IPS-18a (cell line): Measurements from ENCODE around the gene TENM4.

Source experiments
- H3K27ac ChIP-seq: one replicate; pipeline ENCODE4 v1.5.1; 2013; ENCODE audit warnings: low read length
- H3K27me3 ChIP-seq: one replicate; pipeline ENCODE4 v1.6.1; 2013; ENCODE audit warnings: mild to moderate bottlenecking, low read length; ENCODE audit not compliant: control insufficient read depth, insufficient read depth
- H3K36me3 ChIP-seq: one replicate; pipeline ENCODE4 v1.6.1; 2013; ENCODE audit warnings: low read depth, low read length; ENCODE audit not compliant: control insufficient read depth
- H3K4me1 ChIP-seq: one replicate; pipeline ENCODE4 v1.6.1; 2013; ENCODE audit warnings: low read depth, low read length; ENCODE audit not compliant: control insufficient read depth
- H3K4me3 ChIP-seq: one replicate; pipeline ENCODE4 v1.5.1; 2013; ENCODE audit warnings: low read length
- H3K9ac ChIP-seq: one replicate; pipeline ENCODE4 v1.6.1; 2013; ENCODE audit warnings: mild to moderate bottlenecking, low read length, moderate library complexity
- H3K9me3 ChIP-seq: one replicate; pipeline ENCODE4 v1.6.1; 2013; ENCODE audit warnings: low read depth, low read length; ENCODE audit not compliant: control insufficient read depth

Gene TENM4

DNA sequence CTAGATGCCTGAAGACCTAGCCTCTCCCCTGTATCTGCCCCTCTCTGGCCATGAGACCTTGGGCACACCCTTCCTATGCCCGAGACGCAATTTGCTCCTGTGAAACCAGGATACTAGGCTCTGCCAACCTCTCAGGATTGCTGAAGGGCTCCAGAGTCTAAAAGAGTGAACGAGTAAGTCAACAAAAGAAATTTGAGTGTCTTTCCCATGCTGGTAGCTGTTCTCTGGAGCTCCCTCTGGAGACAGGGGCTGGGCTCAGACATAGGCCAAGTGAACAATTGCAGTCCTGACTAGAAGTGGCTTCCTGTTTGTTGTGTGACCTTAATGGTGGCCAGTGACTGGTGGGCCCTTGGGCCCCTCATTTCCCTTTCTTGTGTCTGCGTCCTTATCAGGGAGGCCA, 677.2 kb downstream of the TENM4 start:
- no peaks in the 10 kb centered on the region for H3K36me3 ChIP-seq
- no peak overlapping the region for H3K4me3 ChIP-seq
- no peaks in the 10 kb centered on the region for H3K4me1 ChIP-seq
- no peak overlapping the region for H3K27ac ChIP-seq
- H3K27me3 ChIP-seq, result no peaks in the 10 kb centered on the region
- no peak overlapping the region for H3K9ac ChIP-seq
- H3K9me3 ChIP-seq, result no peaks in the 10 kb centered on the region

DNA sequence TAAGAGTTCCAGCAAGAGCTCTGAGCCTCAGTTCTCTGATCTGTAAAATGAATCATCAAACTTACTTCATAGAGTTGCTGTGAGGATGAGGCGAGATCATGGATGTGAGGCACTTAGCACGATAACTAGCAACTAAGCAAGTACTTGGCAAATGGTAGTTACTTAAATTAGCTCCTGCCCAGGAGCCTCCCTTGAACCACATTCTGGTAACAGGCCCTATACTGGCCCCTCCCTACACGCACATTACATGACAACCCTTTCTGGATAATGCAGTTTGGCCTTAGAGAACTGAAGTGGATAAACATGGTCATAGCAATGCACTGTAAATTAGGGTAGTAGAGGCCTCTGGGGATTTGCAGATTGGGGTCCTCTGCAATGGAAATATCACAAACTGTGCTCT, 678.7 kb downstream of the TENM4 start:
- Histone ChIP-seq H3K27ac (no peak overlapping the region), H3K9me3 (no peaks in the 10 kb centered on the region), H3K4me1 (no peaks in the 10 kb centered on the region), H3K4me3 (no peak overlapping the region), H3K9ac (no peak overlapping the region), H3K27me3 (no peaks in the 10 kb centered on the region), H3K36me3 (no peaks in the 10 kb centered on the region)

DNA sequence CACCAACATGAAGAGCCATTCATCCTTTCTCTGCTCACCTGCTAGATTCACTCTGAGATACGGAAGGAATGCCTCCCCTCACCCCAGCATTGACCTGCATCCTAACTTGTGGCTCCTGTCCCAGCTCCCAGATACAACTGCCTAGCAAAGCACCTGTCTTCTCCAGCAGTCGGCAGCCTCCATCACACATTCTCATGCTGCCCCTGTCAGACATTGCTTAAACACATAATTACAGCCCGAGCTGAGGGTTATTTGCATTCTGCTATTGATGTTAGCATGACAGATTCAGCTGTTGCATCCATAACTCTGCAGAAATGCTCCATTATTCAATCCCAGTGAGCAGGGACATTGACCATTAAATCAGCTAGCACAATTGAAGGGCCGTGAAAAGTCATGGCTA, 681.8 kb downstream of the TENM4 start:
- no peaks in the 10 kb centered on the region for H3K36me3 ChIP-seq
- no peaks in the 10 kb centered on the region for H3K9me3 ChIP-seq
- no peaks in the 10 kb centered on the region for H3K27me3 ChIP-seq
- no peak overlapping the region for H3K9ac ChIP-seq
- no peak overlapping the region for H3K27ac ChIP-seq
- no peaks in the 10 kb centered on the region for H3K4me1 ChIP-seq
- no peak overlapping the region for H3K4me3 ChIP-seq

DNA sequence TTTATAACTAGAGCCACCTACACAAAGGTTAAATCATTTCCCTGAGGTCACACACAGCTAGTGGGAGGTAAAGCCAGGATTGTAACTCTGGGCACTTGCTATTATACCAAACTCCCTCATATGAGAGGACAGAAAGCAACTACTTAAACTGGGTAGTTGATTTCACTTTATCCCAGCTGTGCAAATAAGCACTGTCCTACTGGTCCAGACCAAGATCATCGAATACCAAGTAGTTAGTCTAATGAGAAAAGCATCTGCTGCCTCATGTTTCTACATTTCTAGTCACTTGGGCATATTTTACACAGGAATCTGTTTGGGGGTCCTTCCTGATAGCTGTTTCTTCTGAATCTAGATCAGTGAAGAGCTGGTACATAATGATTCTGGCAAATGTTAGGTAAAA, 687.5 kb downstream of the TENM4 start:
- Histone ChIP-seq H3K27ac (no peak overlapping the region), H3K27me3 (no peaks in the 10 kb centered on the region), H3K36me3 (no peaks in the 10 kb centered on the region), H3K4me3 (no peak overlapping the region), H3K4me1 (no peaks in the 10 kb centered on the region), H3K9ac (no peak overlapping the region), H3K9me3 (no peaks in the 10 kb centered on the region)

DNA sequence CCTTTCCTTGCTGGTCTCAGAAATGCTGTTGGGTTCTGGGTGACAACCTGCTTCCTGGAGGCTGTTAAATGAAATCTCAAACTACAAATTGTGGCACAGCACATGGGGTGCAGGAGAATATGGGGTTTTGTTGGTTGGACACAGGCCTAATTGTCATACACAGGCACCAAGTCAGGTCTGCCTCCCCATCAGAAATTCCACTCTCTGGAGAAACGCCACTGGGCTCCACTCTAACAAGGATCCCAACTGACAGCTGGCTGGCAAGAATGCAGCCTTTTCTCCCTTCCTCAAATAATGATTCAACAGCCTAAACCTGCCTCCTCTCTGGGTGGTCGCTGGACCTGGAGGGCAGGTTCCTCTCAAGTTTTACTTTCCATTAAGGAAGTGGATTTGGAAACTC, 688.3 kb downstream of the TENM4 start:
- Histone ChIP-seq H3K27ac (no peak overlapping the region), H3K4me1 (no peaks in the 10 kb centered on the region), H3K27me3 (no peaks in the 10 kb centered on the region), H3K36me3 (no peaks in the 10 kb centered on the region), H3K4me3 (no peak overlapping the region), H3K9ac (no peak overlapping the region), H3K9me3 (no peaks in the 10 kb centered on the region)

DNA sequence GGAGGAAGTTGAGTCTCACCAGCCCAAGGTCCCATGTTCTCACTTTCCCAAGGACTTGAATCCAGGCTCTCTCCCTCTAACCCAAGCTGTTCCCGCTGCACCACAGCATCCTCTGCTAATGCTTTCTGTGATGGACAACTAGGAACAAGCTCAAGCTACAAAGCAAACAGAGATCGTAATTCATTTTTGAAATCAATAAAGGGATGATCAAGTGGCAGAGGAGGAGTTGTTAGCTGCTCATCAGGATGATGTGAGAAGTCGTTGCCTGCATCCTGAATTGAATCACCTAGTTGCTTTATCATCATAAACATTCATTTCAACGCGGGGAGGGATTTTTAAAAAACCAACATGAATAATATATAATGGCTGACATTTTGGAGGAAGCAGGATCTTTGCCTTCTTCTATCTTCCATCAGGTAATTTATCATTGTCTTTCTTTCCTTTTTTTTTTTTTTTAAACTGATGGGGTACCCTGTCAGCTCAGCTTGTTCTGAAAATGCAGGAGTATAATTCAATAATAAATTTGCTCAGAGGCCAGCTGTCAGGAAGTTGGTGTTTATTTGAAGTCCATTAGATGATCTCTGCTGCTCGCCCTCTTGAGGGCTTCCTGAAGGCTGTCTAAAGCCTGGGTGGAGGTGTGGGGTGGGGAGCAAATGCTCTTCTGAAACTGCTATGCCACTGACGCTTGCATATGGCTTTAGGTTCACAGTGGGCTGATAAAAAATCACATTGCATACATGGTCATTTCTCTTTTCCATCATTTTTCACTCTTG, 691.7 kb downstream of the TENM4 start:
- H3K36me3 ChIP-seq, result no peaks in the 10 kb centered on the region
- no peaks in the 10 kb centered on the region for H3K9me3 ChIP-seq
- no peak overlapping the region for H3K4me3 ChIP-seq
- H3K27me3 ChIP-seq, result no peaks in the 10 kb centered on the region
- no peak overlapping the region for H3K27ac ChIP-seq
- no peak overlapping the region for H3K9ac ChIP-seq
- no peaks in the 10 kb centered on the region for H3K4me1 ChIP-seq

DNA sequence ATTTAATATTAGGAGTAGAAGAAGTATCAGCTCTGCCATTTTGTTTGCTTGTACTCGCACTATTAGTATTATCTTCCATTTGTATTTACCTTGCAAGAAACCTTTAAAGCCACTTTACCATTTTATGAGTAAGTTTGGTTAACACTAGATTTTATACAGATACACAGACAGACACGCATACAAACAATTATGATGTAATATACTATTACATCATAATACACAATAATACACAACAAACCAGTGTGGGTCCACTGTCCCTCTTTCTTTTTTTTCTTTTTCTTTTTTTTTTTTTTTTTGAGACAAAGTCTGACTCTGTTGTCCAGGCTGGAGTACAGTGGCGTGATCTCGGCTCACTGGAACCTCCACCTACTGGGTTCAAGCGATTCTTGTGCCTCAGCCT, 695.9 kb downstream of the TENM4 start:
- Histone ChIP-seq H3K9me3 (no peaks in the 10 kb centered on the region), H3K27me3 (no peaks in the 10 kb centered on the region), H3K36me3 (no peaks in the 10 kb centered on the region), H3K4me1 (no peaks in the 10 kb centered on the region), H3K27ac (no peak overlapping the region), H3K9ac (no peak overlapping the region), H3K4me3 (no peak overlapping the region)

DNA sequence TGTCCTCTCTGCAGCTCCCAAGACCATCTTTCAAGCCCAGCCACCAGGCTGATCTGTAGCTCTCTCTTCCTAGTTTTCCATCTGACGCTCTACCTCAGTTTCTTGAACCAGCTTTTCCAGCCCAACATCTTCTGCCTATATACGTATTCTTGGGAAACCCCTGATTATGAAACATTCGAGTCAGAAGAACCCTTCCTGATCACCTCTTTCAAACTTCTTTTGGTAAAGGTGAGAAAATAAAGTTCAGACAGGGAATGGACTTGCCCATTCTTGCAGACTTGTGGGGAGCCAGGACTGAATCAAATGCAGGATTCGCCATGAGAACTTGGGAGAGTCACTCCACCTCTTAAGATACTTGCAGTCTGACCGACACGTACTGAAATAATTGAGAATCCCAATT, 696.6 kb downstream of the TENM4 start:
- H3K4me1 ChIP-seq, result no peaks in the 10 kb centered on the region

DNA sequence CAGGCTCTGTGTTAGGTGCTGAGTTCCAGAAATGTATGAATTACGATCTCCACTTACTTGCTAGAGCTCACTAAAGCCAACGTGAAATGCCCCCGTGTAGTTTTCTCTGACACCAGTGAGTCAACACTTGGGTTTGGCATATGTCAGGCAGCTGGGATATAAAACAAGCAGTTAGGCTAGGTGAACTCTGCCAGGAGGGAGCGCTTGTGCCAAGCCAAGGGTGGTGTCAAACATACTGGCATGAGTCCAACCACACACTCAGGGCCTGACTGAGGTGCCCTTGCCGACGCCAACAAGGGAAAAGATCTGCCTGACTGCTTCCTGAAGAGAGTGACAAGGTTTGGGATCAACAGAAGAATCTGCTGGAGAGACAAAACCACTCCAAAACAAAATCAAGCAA, 698.4 kb downstream of the TENM4 start:
- Histone ChIP-seq H3K36me3 (no peaks in the 10 kb centered on the region), H3K9me3 (no peaks in the 10 kb centered on the region), H3K27ac (no peak overlapping the region), H3K27me3 (no peaks in the 10 kb centered on the region), H3K4me1 (no peaks in the 10 kb centered on the region), H3K9ac (no peak overlapping the region), H3K4me3 (no peak overlapping the region)

More for the DNA sequence above, 696.6 kb downstream of the TENM4 start:
- no peaks in the 10 kb centered on the region for H3K9me3 ChIP-seq
- H3K27me3 ChIP-seq, result no peaks in the 10 kb centered on the region
- H3K9ac ChIP-seq, result no peak overlapping the region
- H3K36me3 ChIP-seq, result no peaks in the 10 kb centered on the region
- no peak overlapping the region for H3K4me3 ChIP-seq
- no peak overlapping the region for H3K27ac ChIP-seq

DNA sequence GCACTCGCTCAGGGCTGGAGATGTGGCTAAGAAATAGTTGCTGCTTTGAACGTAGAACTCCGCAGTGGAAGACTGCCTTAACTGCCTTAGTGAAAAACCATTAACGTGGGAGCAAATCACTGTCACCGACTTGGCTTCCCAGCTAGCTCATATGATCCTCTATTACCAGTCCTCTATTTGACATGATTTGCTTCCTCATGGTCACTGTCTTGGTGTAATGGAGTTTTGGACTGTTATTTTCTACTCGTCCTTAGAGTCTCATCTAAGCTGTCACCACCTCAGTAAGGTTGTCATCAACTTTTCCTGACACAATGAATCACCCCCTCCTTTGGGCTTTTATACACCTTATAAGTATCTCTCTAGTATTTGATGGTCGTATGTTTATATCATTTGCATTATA, 699.1 kb downstream of the TENM4 start:
- Histone ChIP-seq H3K4me3 (no peak overlapping the region), H3K9ac (no peak overlapping the region), H3K36me3 (no peaks in the 10 kb centered on the region), H3K4me1 (no peaks in the 10 kb centered on the region), H3K27ac (no peak overlapping the region), H3K9me3 (no peaks in the 10 kb centered on the region), H3K27me3 (no peaks in the 10 kb centered on the region)

DNA sequence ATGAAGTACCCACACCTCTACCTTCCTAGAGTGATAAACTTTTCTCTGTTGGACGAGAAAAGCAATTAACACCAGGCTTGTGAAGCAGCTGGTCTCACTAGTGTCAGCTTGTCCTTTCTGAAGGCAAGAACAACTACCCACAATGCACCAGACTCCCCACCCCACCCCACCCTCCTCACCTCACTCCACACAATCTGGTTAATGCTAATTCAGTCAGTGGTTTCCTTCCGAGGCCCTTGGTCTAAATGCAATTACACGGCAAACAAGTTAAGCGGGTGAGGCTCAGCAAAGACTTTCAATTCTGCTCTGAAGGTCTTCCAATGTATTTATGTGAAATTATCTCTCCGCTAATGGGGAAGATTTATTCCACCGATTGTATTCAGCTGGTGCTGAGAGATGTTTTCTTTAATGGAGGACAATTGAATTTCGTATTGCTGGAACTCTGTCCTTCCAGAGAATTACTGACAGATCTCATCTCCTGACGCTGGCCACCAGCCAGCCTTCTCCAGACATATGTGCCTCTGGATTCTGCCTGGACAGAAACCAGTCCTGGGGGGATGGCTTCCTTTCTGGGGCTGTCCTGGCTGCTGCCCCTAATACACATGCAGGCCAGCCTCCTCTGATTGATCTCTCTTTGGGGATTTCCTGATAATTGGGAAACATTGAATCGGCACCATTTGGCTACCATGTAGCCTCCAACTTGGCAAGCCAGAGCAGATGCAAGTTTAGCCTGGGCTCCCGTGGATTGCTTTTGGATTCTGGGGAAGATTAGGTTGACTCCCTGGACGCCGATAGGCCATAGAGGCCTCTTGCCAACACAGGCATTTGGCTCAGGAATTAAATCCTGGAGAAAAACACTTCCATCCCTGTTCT, 700.4 kb downstream of the TENM4 start:
- H3K4me3 ChIP-seq, result no peak overlapping the region
- no peaks in the 10 kb centered on the region for H3K36me3 ChIP-seq
- no peak overlapping the region for H3K27ac ChIP-seq
- H3K27me3 ChIP-seq, result no peaks in the 10 kb centered on the region
- H3K9ac ChIP-seq, result no peak overlapping the region
- no peaks in the 10 kb centered on the region for H3K4me1 ChIP-seq
- no peaks in the 10 kb centered on the region for H3K9me3 ChIP-seq

DNA sequence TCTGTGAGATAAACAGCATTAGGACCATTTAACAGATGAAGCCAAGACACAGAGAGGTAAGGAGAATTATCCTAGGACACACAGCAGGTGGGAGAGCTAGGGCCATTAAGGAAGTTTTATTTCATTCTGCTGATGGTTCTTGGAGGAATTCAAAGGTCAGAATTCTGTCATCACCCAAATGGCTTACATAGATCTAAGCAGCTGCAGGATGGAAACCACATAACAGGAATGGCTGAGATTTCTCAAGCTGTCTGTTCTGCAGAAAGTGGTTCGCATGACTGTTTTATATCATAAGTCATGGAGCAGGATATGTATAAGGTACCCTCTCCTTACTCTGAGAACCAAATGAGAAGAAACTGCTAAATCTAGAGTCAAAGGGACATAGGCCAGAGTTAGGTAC, 702.9 kb downstream of the TENM4 start:
- no peaks in the 10 kb centered on the region for H3K4me1 ChIP-seq
- H3K27ac ChIP-seq, result no peak overlapping the region
- H3K27me3 ChIP-seq, result no peaks in the 10 kb centered on the region
- no peak overlapping the region for H3K4me3 ChIP-seq
- H3K9ac ChIP-seq, result no peak overlapping the region
- no peaks in the 10 kb centered on the region for H3K36me3 ChIP-seq
- H3K9me3 ChIP-seq, result no peaks in the 10 kb centered on the region
